Thymus (tissue), 11 donors: ENCODE results near the gene CCDC172. TPM values are rescaled to one million over a fixed set of nuclear protein-coding genes. Genes with fewer than 3 reads are reported as not detected.

Source experiments
- DNase-seq, 9 donors: peaks; one replicate each; pipeline ENCODE4 v3.0.0-alpha.2; 2013; ENCODE audit warnings: low spot score in 9 of 9, low read depth in 6 of 9, missing footprints in 1 of 9
- H3K27ac ChIP-seq, 2 donors: one replicate each; pipeline ENCODE4 v1.5.1; 2013; ENCODE audit warnings: control low read depth in 1 of 2, low read depth in 1 of 2, low read length in 1 of 2, mild to moderate bottlenecking in 1 of 2, moderate library complexity in 1 of 2
- H3K27me3 ChIP-seq, 2 donors: one replicate each; pipeline ENCODE4 v1.5.1; 2013; ENCODE audit warnings: low read length in 1 of 2; ENCODE audit not compliant: control insufficient read depth in 2 of 2, insufficient read depth in 1 of 2
- H3K36me3 ChIP-seq, 2 donors: one replicate each; pipeline ENCODE4 v1.5.1; 2013; ENCODE audit warnings: low read length in 1 of 2, mild to moderate bottlenecking in 1 of 2, moderate library complexity in 1 of 2; ENCODE audit not compliant: control insufficient read depth in 2 of 2, insufficient read depth in 2 of 2
- H3K4me1 ChIP-seq, 2 donors: one replicate each; pipeline ENCODE4 v1.5.1; 2013; ENCODE audit warnings: low read length in 2 of 2; ENCODE audit not compliant: control insufficient read depth in 2 of 2, insufficient read depth in 2 of 2
- H3K4me3 ChIP-seq, 2 donors: one replicate each; pipeline ENCODE4 v1.5.1; 2013; ENCODE audit warnings: low read length in 2 of 2, control low read depth in 1 of 2, mild to moderate bottlenecking in 1 of 2
- H3K9me3 ChIP-seq, 2 donors: one replicate each; pipeline ENCODE4 v1.5.1; 2013; ENCODE audit warnings: low read length in 1 of 2, mild to moderate bottlenecking in 1 of 2; ENCODE audit not compliant: control insufficient read depth in 2 of 2, insufficient read depth in 1 of 2
- WGBS: extraction: QIAGEN DNeasy Blood & Tissue Kit; methylation state at CpG from one replicate; pipeline ENCODE4 v1.1.7; 2013; 5-methylcytosine and 5-hydroxymethylcytosine counted together
- polyA plus RNA-seq: library from polyadenylated mRNA; stranded (reverse); fragments of 200-250 nt; gene quantifications from one replicate; pipeline ENCODE4 v1.2.3, GENCODE V29; 2013
- total RNA-seq: library from RNA; stranded (reverse); fragments of 120-200 nt; gene quantifications from one replicate; pipeline ENCODE4 v1.2.4, GENCODE V29; 2013
- donor health status: healthy.

The CCDC172 gene
- total and polyA plus RNA-seq, 2 donors: 0.05 to 0.16 TPM

DNA sequence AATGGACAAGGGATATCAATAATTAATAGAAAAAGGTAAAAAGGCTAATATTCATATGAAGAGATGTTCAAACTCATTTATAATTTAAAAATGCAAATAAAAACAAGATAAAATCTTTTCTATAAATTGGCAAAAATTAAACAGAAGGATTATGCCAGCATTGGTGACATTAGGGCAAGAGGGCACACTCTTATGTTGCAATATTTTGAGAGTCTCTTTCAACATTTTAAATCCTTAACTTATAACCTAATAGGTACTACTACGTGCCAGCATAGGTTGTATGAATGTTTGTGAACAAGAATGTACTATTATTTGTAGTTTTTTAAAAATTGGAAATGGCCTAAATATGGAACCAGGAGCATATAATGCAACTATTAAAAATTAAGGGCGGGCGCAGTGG, 78.6 kb downstream of the CCDC172 start:
- Histone ChIP-seq H3K9me3 (no peaks in the 10 kb centered on the region), H3K36me3 (no peaks in the 10 kb centered on the region), H3K4me3 (no peak overlapping the region), H3K27ac (no peak overlapping the region), H3K4me1 (no peaks in the 10 kb centered on the region), H3K27me3 (no peaks in the 10 kb centered on the region)
- no peak for DNase-seq
- WGBS: 97% methylated on average over 3 of the region's 3 CpGs

DNA sequence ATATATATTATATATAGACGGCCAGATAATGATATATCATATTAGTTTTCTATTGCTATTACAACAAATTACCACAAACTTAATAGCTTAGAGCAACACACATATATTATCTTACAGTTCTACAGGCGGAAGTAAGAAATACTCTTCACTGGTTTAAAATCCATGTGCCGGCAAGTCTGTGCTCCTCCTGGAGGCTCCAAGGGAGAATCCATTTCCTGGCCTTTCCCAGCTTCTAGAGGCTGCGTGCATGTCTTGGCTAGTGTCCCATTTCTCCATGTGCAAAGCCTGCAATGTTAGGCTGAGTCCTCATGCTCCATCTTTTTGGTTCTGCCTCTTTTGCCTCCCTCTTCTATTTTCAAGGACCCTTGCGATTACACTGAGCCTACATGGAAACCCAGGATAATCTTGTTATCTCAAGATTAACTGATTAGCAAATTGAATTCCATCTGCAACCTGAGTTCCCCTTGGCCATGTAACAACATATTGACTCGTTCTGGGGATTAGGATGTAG, 79.5 kb downstream of the CCDC172 start:
- Histone ChIP-seq H3K4me1 (no peaks in the 10 kb centered on the region), H3K27ac (no peak overlapping the region), H3K4me3 (no peak overlapping the region), H3K36me3 (no peaks in the 10 kb centered on the region), H3K9me3 (no peaks in the 10 kb centered on the region), H3K27me3 (no peaks in the 10 kb centered on the region)
- 89% methylated on average over 6 of the region's 6 CpGs for WGBS
- DNase-seq: no peak

DNA sequence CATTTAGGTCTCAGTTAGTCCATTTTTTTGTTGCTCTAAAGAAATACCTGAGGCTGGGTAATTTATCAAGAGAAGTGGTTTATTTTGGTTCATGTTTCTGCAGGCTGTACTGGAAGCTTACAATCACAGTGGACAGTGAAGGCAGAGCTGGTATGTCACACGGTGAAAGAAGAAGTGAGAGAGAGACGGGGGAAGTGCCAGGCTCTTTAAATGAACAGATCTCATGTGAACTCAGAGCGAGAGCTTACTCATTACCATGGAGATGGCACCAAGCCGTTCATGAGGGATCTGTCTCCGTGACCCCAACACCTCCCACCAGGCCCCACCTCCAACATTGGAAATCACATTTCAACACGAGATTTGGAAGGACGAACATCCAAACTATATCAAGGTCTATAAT, 84.5 kb downstream of the CCDC172 start:
- no peak for DNase-seq
- WGBS: 62% methylated on average over 7 of the region's 7 CpGs
- Histone ChIP-seq H3K27me3 (no peaks in the 10 kb centered on the region), H3K4me1 (no peaks in the 10 kb centered on the region), H3K9me3 (no peaks in the 10 kb centered on the region), H3K27ac (no peak overlapping the region), H3K4me3 (no peak overlapping the region), H3K36me3 (no peaks in the 10 kb centered on the region)

DNA sequence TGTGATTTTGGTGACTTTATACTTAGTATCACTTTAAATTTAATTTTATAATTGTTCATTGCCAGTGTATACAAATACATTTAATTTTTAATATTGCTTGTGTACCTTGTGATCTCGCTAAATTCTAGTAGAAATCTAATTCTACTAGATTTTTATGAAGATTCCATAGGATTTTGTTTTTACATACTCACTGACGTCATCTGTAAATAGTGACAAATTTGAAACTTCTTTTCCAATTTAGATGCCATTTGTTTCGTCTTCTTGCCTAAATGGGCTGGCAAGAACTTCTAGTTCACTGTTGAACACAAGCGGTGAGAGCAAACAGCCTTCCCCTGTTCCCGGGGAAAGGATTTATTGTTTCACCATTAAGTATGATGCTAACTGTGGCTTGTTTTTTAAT, 86.1 kb downstream of the CCDC172 start:
- H3K27ac ChIP-seq: no peak overlapping the region
- DNase-seq: no peak
- no peaks in the 10 kb centered on the region for H3K4me1 ChIP-seq
- no peaks in the 10 kb centered on the region for H3K36me3 ChIP-seq
- 91% methylated on average over 5 of the region's 5 CpGs for WGBS
- no peaks in the 10 kb centered on the region for H3K27me3 ChIP-seq
- no peak overlapping the region for H3K4me3 ChIP-seq
- no peaks in the 10 kb centered on the region for H3K9me3 ChIP-seq

DNA sequence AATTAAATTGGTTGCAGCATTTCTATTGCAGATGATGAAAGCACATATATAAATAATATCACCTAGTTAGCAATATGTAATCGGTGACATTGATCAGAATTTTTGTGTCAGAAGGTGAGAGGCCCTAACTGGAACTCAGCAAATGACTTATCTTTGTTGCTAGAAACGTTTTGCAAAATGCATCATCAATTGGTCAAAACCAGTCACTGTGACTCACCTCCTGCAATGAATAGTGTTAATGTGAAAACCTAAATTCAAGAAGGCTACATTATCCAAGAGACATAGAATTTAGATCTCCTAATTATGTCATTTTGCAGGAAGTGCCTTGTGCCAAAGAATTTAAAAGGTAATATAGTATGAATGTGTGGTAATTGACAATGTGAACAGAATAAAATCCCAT, 93.6 kb downstream of the CCDC172 start:
- DNase-seq: no peak
- no peak overlapping the region for H3K27ac ChIP-seq
- no peaks in the 10 kb centered on the region for H3K27me3 ChIP-seq
- H3K36me3 ChIP-seq: no peaks in the 10 kb centered on the region
- H3K4me1 ChIP-seq: no peaks in the 10 kb centered on the region
- no peaks in the 10 kb centered on the region for H3K9me3 ChIP-seq
- no peak overlapping the region for H3K4me3 ChIP-seq
- 74% methylated on average over 2 of the region's 2 CpGs for WGBS

DNA sequence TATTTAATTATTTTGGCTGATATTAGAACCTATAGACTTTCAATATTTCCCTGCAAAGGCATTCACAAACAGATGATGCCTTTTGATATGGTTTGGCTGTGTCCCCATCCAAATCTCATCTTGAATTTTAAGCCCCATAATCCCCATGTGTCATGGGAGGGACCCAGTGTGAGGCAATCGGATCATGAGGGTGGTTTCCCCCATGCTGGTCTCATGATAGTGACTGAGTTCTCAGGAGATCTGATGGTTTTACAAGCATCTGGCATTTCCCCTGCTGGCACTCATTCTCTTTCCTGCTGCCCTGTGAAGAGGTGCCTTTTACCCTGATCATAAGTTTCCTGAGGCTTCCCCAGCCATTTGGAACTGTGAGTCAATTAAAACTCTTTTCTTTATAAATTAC, 94.1 kb downstream of the CCDC172 start:
- whole genome bisulfite sequencing: 85% methylated on average over 1 of the region's 1 CpG

DNA sequence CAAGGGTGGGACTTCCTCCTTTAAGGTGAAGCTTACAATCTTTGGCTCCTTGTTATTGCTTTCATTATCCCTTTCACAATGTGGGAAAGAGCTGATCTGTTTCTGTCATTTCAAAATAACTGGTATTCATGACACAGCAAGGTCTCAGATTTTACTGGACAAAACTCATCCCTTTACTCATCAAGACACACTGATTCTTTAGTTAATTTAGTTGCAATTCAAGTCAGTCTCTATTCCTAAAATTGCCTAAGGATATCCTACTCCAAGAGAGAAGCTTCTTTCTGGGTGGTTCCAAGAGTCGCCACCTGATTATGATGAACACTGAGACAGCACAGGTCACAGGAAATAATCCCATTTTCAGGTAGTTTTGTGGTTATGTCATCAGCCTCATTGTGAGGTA, 97.6 kb downstream of the CCDC172 start:
- H3K36me3 ChIP-seq: no peaks in the 10 kb centered on the region
- 92% methylated on average over 1 of the region's 1 CpG for WGBS
- no peaks in the 10 kb centered on the region for H3K9me3 ChIP-seq
- H3K4me1 ChIP-seq: no peaks in the 10 kb centered on the region
- no peaks in the 10 kb centered on the region for H3K27me3 ChIP-seq
- DNase-seq: no peak
- no peak overlapping the region for H3K27ac ChIP-seq
- H3K4me3 ChIP-seq: no peak overlapping the region

More for the DNA sequence above, 94.1 kb downstream of the CCDC172 start:
- Histone ChIP-seq H3K9me3 (no peaks in the 10 kb centered on the region), H3K4me1 (no peaks in the 10 kb centered on the region), H3K36me3 (no peaks in the 10 kb centered on the region), H3K4me3 (no peak overlapping the region), H3K27me3 (no peaks in the 10 kb centered on the region), H3K27ac (no peak overlapping the region)
- DNase-seq: no peak

DNA sequence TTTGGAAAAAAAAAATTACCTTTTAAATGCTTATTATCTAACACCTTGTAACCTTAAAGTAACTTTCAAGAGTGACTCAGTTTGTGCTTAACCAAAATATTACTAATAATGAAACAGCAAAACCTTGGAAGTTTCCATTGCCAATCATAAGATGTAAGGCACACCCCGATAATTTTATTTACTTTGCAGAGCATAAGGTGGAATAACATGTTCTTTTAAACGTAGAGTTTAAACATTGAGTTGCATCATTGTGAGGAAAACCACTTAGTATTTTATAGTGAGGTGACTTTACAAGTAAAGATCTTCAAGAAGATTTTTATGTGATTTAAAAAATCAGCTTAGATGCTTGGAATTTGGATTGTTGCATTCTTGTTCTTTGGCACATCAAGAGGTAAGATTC, 103.4 kb downstream of the CCDC172 start, which contains the start of gene PNLIPRP3:
Gene PNLIPRP3 (plus strand): TSS at position 177 of the 400 bp plus-strand sequence. CDS start 166 bp downstream, at position 343.
- H3K27me3 ChIP-seq: no peaks in the 10 kb centered on the region
- no peaks in the 10 kb centered on the region for H3K4me1 ChIP-seq

DNA sequence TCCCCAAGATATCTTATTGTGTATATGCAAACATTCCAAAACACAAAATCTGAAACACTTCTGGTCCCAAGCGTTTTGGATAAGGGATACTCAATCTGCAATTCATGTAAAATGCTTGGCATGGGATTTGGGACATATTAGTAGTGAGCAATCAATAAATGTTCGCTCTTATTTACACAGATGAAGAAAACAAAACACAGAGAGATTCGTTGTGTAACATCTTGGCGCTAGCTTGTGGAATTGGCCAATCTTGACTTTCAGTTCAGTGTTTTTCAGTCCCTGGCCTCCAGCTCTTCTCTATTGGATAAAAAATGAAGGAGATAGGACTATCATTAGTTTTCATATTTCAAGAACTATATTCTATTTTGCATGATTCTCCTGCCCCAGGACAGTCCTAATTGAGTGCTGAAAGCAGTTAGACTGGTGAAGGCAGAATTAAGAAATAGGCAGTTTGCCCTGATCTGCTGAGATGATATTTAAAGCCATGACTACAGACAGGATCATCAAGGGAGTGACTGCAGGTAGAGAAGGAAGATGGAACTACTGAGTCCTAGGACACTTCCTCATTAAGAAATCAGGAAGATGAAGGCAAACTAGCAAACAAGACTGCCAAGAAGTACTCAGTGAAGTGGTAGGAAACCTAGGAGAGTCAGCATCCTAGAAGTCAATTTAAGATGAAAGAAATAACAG, 105.2 kb downstream of the CCDC172 start:
- no peaks in the 10 kb centered on the region for H3K9me3 ChIP-seq
- no peaks in the 10 kb centered on the region for H3K27me3 ChIP-seq
- no peak overlapping the region for H3K4me3 ChIP-seq
- DNase-seq: no peak
- WGBS: 90% methylated on average over 4 of the region's 4 CpGs
- no peaks in the 10 kb centered on the region for H3K36me3 ChIP-seq
- H3K4me1 ChIP-seq: no peaks in the 10 kb centered on the region
- H3K27ac ChIP-seq: no peak overlapping the region

More for the DNA sequence above, 103.4 kb downstream of the CCDC172 start, which contains the start of gene PNLIPRP3:
- H3K36me3 ChIP-seq: no peaks in the 10 kb centered on the region
- H3K4me3 ChIP-seq: no peak within 1 kb of the TSS
- no peak within 1 kb of the TSS for H3K27ac ChIP-seq
- DNase-seq: no peak
- 90% methylated on average over 2 of the region's 2 CpGs for WGBS
- no peaks in the 10 kb centered on the region for H3K9me3 ChIP-seq
